Loucy (cell line): ENCODE results near the gene ASTN2.

Experiments used
- CTCF ChIP-seq: fragments of 200-600 bp; sonication (generic); conservative IDR thresholded peaks from 2 replicates; pipeline ENCODE4 v1.5.1; 2014; ENCODE audit warnings: mild to moderate bottlenecking, antibody characterized with exemption, low read length
- EZH2phosphoT487 ChIP-seq: fragments of 200-600 bp; IDR thresholded peaks from 2 replicates; pipeline ENCODE4 v1.6.1; 2018; ENCODE audit warnings: antibody characterized with exemption, mild to moderate bottlenecking, moderate library complexity, borderline replicate concordance

- no peak for TF ChIP-seq CTCF
- TF ChIP-seq EZH2phosphoT487, result no peak
Observed at GRCh38 chr9:116539549-116539948, 875.3 kb downstream of the ASTN2 start.
